Spleen (tissue), 11 donors: Measurements from ENCODE around the gene ATP6V1E1. TPM values are rescaled to one million over a fixed set of nuclear protein-coding genes. Genes with fewer than 3 reads are reported as not detected.

Source experiments
- DNase-seq: peaks from one replicate; pipeline ENCODE4 v3.0.0-alpha.2; 2020
- H3K27ac ChIP-seq, 8 donors: fragments of 200-600 bp; sonication (generic) in 7 of 8; 1 replicate in 4 of 8; 2 replicates in 4 of 8; pipeline versions ENCODE4 v1.5.0 to v1.8.0; 2016 to 2021; ENCODE audit warnings: inconsistent platforms in 4 of 8, mild to moderate bottlenecking in 4 of 8, moderate library complexity in 1 of 8
- H3K27me3 ChIP-seq, 7 donors: fragments of 200-600 bp; sonication (generic) in 6 of 7; replicated peaks in 1 of 7; 1 replicate in 4 of 7; 2 replicates in 3 of 7; pipeline versions ENCODE4 v1.5.0 to v1.8.0; 2016 to 2021; ENCODE audit warnings: inconsistent platforms in 3 of 7, mild to moderate bottlenecking in 1 of 7
- H3K36me3 ChIP-seq, 6 donors: fragments of 200-600 bp; sonication (generic) in 5 of 6; 1 replicate in 4 of 6; 2 replicates in 2 of 6; pipeline versions ENCODE4 v1.5.0 to v1.8.0; 2016 to 2021; ENCODE audit warnings: inconsistent platforms in 2 of 6
- H3K4me1 ChIP-seq, 6 donors: fragments of 200-600 bp; sonication (generic) in 5 of 6; 1 replicate in 3 of 6; 2 replicates in 3 of 6; pipeline versions ENCODE4 v1.5.0 to v1.8.0; 2016 to 2021; ENCODE audit warnings: inconsistent platforms in 3 of 6
- H3K4me3 ChIP-seq, 8 donors: fragments of 200-600 bp; sonication (generic) in 7 of 8; 1 replicate in 4 of 8; 2 replicates in 4 of 8; pipeline versions ENCODE4 v1.5.0 to v1.8.0; 2016 to 2021; ENCODE audit warnings: inconsistent platforms in 4 of 8, mild to moderate bottlenecking in 4 of 8, moderate library complexity in 2 of 8
- H3K9me3 ChIP-seq, 8 donors: fragments of 200-600 bp; sonication (generic) in 7 of 8; 1 replicate in 4 of 8; 2 replicates in 4 of 8; pipeline versions ENCODE4 v1.5.0 to v1.8.0; 2016 to 2021; ENCODE audit warnings: inconsistent platforms in 4 of 8
- POLR2A ChIP-seq, 3 donors: fragments of 450-650 bp; IDR thresholded peaks; one replicate each; pipeline ENCODE4 v1.5.1; 2017; ENCODE audit warnings: antibody characterized with exemption in 3 of 3, mild to moderate bottlenecking in 1 of 3
- POLR2AphosphoS5 ChIP-seq, 3 donors: sonication (generic); formaldehyde crosslinking; IDR thresholded peaks; one replicate each; pipeline ENCODE4 v1.5.1; 2017; ENCODE audit warnings: antibody characterized with exemption in 3 of 3
- WGBS, 5 donors: extraction: QIAGEN DNeasy Blood & Tissue Kit in 3 of 5; methylation state at CpG; one replicate each; pipeline versions ENCODE4 v1.1.5 to v1.1.7; 2013 to 2018; 5-methylcytosine and 5-hydroxymethylcytosine counted together
- intact Hi-C: fragments of 100-400 bp; cut with DNase I; formaldehyde crosslinking; loops from one replicate; pipeline ENCODE4 v1.15.0; 2023; ENCODE audit warnings: low total_unique reads
- polyA plus RNA-seq, 3 donors: library from polyadenylated mRNA; stranded (reverse); fragments of 200-250 nt; gene quantifications; one replicate each; pipeline ENCODE4 v1.2.1, GENCODE V29; 2013
- total RNA-seq, 7 donors: library from RNA; depleted of rRNA in 3 of 7; stranded (reverse); fragments of >200 nt in 3 of 7; fragmentation: NEBNext Ultra II Directional in 4 of 7; extraction: Animal tissue kit (Norgen Biotek cat#: 25700) in 4 of 7; gene quantifications; one replicate each; pipeline versions ENCODE4 v1.1.0 to v1.2.1, GENCODE V29; 2016 to 2021
- TF ChIP-seq, protein P1 (sequence below), 11 experiments: fragments of 200-600 bp in 7 of 11; fragments of 450-650 bp in 4 of 11; sonication (generic) in 4 of 11; IDR thresholded peaks in 8 of 11; conservative IDR thresholded peaks in 3 of 11; 1 replicate in 7 of 11; 2 replicates in 4 of 11; pipeline versions ENCODE4 v1.4.0 to v1.8.0; 2016 to 2021; ENCODE audit warnings: antibody characterized with exemption in 11 of 11, inconsistent platforms in 4 of 11, mild to moderate bottlenecking in 1 of 11
- donor health status: healthy with polysubstance abuse.
- donor health status: DM: no; HTN: no; CAD: no; lungs with moderate emphysema.
- donor health status: DM: no; HTN: no; CAD: no.
- donor health status: Bipolar disorder and iron deficiency.
- donor health status: healthy.
- donor health status: DM: no; HTN: no; CAD: no.
- donor health status: DM: yes; HTN: yes; CAD: no.

The ATP6V1E1 gene
- total and polyA plus RNA-seq, 10 donors, result 66.1 to 127 (median 111) TPM

DNA sequence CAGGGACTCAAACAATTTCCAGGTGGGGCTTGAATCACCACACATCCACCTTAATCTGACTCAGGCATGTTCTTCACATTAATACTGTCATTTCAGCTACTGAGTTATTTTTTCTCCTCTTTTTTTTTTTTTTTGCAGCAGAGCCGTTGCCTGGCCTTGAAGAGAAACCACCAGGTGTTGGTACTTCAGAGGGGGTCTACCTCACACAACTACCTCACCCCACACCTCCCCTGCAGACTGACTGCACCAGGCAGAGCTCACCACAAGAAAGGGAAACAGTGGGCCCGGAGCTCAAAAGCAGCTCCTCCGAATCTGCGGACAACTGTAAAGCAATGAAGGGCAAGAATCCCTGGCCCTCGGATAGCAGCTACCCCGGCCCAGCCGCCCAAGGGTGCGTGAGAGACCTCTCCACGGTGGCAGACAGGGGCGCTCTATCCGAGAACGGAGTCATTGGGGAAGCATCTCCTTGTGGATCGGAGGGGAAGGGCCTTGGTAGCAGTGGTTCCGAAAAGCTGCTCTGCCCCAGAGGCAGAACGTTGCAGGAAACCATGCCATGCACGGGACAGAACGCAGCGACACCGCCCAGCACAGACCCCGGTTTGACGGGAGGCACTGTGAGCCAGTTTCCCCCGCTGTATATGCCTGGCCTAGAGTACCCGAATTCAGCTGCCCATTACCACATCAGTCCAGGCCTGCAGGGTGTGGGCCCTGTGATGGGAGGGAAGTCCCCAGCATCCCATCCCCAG lies 80.4 kb downstream of the ATP6V1E1 start:
- Histone ChIP-seq H3K4me1 (no peaks in the 10 kb centered on the region), H3K9me3 (no peaks in the 10 kb centered on the region), H3K36me3 (no peaks in the 10 kb centered on the region), H3K27ac (no peak overlapping the region), H3K4me3 (no peak overlapping the region), H3K27me3 (no peaks in the 10 kb centered on the region)
- TF ChIP-seq, protein P1, sequence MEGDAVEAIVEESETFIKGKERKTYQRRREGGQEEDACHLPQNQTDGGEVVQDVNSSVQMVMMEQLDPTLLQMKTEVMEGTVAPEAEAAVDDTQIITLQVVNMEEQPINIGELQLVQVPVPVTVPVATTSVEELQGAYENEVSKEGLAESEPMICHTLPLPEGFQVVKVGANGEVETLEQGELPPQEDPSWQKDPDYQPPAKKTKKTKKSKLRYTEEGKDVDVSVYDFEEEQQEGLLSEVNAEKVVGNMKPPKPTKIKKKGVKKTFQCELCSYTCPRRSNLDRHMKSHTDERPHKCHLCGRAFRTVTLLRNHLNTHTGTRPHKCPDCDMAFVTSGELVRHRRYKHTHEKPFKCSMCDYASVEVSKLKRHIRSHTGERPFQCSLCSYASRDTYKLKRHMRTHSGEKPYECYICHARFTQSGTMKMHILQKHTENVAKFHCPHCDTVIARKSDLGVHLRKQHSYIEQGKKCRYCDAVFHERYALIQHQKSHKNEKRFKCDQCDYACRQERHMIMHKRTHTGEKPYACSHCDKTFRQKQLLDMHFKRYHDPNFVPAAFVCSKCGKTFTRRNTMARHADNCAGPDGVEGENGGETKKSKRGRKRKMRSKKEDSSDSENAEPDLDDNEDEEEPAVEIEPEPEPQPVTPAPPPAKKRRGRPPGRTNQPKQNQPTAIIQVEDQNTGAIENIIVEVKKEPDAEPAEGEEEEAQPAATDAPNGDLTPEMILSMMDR (IDR thresholded peaks at IDR 0.05 in 8 of 11, conservative IDR thresholded peaks at IDR 0.05 in 3 of 11), result no peak
- no peak for TF ChIP-seq POLR2AphosphoS5 (IDR thresholded peaks at IDR 0.05)
- no peak for TF ChIP-seq POLR2A (IDR thresholded peaks at IDR 0.05)
- WGBS, 5 donors, result 87 to 91% (median 89%) methylated on average over 20 to 23 of the region's 23 CpGs
- DNase-seq, result no peak
- intact Hi-C loops, result no loop called here

DNA sequence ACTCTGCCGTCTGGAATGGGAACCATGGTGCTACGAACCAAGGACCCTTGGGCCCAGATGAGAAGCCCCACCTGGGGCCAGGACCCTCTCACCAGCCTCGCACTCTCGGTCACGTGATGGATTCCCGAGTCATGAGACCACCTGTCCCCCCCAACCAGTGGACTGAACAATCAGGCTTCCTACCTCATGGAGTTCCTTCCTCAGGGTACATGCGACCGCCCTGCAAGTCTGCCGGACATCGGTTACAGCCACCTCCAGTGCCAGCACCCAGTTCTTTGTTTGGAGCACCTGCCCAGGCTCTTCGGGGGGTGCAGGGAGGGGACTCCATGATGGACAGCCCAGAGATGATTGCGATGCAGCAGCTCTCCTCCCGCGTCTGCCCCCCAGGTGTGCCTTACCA lies 86.1 kb downstream of the ATP6V1E1 start:
- H3K4me1 ChIP-seq, result no peaks in the 10 kb centered on the region
- intact Hi-C loops, result no loop called here
- no peak for DNase-seq
- H3K36me3 ChIP-seq, result no peaks in the 10 kb centered on the region
- no peak overlapping the region for H3K27ac ChIP-seq
- no peak for TF ChIP-seq POLR2A (IDR thresholded peaks at IDR 0.05)
- no peak for TF ChIP-seq POLR2AphosphoS5 (IDR thresholded peaks at IDR 0.05)
- TF ChIP-seq, protein P1 (IDR thresholded peaks at IDR 0.05 in 8 of 11, conservative IDR thresholded peaks at IDR 0.05 in 3 of 11), result no peak
- 91 to 98% (median 96%) methylated on average over 14 of the region's 14 CpGs for WGBS, 5 donors
- H3K9me3 ChIP-seq, result no peaks in the 10 kb centered on the region
- no peaks in the 10 kb centered on the region for H3K27me3 ChIP-seq
- H3K4me3 ChIP-seq, result no peak overlapping the region

Other genes starting within 250 kb of the ATP6V1E1 start
- gene SLC25A18, start 65.3 kb downstream of the ATP6V1E1 start, total RNA-seq, result 10 to 100 TPM in 1 of 7 donors, 1 to 10 TPM in 4, under 1 TPM in 2; 0.13 to 12.3 (median 5.5) TPM
- gene SLC25A18, start 65.3 kb downstream of the ATP6V1E1 start, polyA plus RNA-seq, result 1 to 10 TPM; 2.9 to 3.4 (median 3.1) TPM
- gene BCL2L13, start 10.0 kb upstream of the ATP6V1E1 start, total RNA-seq, result 10 to 100 TPM; 29.4 to 53.5 (median 38.2) TPM
- gene BCL2L13, start 10.0 kb upstream of the ATP6V1E1 start, polyA plus RNA-seq, result 10 to 100 TPM; 13.4 to 20.3 (median 17.2) TPM
- 10 to 100 TPM; 45.4 to 73.4 (median 51.5) TPM for gene BID, start 145.7 kb upstream of the ATP6V1E1 start, total RNA-seq
- 10 to 100 TPM; 37.7 to 49.2 (median 41.3) TPM for gene BID, start 145.7 kb upstream of the ATP6V1E1 start, polyA plus RNA-seq